Sciatic nerve (tissue), 2 donors: ENCODE data around the gene CHCHD10. TPM values are rescaled to one million over a fixed set of nuclear protein-coding genes. Genes with fewer than 3 reads are reported as not detected.

Experiments
- ATAC-seq: fragments of 200-7000 bp; cut with Tn5 transposase; one replicate; pipeline ENCODE4 v1.9.1; 2020; ENCODE audit warnings: mild to moderate bottlenecking, moderate library complexity
- DNase-seq: peaks from one replicate; pipeline ENCODE4 v3.0.0-alpha.2; 2020; ENCODE audit warnings: low spot score
- intact Hi-C: fragments of 100-400 bp; cut with DNase I; formaldehyde crosslinking; loops from one replicate; pipeline ENCODE4 v1.14.2; 2022
- total RNA-seq: library from RNA; stranded (reverse); fragmentation: NEBNext Ultra II Directional; extraction: Animal tissue kit (Norgen Biotek cat#: 25700); gene quantifications from one replicate; pipeline ENCODE4 v1.2.1, GENCODE V29; 2021
- donor health status: DM: no; HTN: no; CAD: no.
- donor health status: DM: no; HTN: no; CAD: no.

CHCHD10 gene
- total RNA-seq, 1 donor from 2014 or later, result 32.5 TPM

DNA sequence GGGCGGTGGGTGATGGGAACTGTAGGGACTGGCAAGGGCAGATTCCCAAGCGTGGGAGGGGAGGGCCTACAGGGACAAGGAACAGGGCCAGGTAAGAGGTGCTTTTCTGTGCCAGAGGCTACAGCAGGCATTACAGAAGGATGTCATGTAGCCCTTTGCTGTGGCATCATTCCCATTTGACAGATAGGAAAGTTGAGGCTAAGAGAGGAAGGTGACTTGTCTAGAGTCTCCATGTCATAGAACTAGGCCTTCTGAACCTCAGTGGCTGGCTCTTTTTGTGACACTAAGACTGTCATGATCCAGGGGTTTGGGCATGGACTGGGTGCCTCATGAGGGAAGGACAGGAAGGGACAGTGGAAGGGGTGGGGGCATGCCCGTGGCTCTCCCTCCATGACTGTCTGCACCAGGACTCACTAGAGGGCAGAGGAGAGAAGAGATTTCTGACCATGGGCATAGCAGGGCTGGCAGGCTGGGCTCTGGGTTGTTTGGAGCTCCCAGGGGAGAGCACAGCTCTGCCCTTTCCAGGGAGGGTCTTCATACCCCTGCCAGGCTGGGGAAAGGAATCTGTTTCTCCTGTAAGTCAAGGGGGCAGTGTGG is 8.1 kb upstream of the CHCHD10 start:
- intact Hi-C loops, result loop anchor here (5.0 kb wide), 1 partner anchor 61 kb away; the partner anchor contains the start of gene DERL3
- DNase-seq (no peak), ATAC-seq (no peak)

DNA sequence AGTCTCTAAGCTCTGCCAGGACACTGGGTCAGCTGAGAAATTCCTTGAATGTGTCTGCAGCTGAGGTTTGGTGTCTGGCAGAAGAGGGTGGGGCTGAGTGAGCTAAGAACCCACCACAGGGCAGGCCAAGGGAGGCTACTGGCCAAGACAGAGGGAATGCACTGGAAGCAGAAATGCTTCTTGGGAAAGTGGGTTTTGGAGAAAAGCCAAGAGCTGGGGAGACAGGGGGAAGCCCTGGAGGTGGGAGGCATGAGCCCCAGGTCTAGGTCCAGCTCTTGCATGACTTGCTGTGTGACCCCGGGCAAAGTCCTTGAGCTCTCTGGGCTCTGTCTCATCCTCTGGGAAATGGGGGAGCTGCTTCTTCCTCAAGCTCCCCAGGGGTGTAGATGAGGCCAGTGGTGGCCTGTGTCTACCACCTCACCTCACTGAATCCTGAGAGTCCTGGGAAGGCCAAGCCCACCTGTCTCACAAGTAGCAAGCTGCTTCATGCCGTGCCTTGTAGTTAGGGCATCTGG is 7.2 kb upstream of the CHCHD10 start:
- intact Hi-C loops, result loop anchor here (5.0 kb wide), 1 partner anchor 62 kb away; the partner anchor contains the start of gene DERL3
- DNase-seq (no peak), ATAC-seq (peak; percentile 44)

DNA sequence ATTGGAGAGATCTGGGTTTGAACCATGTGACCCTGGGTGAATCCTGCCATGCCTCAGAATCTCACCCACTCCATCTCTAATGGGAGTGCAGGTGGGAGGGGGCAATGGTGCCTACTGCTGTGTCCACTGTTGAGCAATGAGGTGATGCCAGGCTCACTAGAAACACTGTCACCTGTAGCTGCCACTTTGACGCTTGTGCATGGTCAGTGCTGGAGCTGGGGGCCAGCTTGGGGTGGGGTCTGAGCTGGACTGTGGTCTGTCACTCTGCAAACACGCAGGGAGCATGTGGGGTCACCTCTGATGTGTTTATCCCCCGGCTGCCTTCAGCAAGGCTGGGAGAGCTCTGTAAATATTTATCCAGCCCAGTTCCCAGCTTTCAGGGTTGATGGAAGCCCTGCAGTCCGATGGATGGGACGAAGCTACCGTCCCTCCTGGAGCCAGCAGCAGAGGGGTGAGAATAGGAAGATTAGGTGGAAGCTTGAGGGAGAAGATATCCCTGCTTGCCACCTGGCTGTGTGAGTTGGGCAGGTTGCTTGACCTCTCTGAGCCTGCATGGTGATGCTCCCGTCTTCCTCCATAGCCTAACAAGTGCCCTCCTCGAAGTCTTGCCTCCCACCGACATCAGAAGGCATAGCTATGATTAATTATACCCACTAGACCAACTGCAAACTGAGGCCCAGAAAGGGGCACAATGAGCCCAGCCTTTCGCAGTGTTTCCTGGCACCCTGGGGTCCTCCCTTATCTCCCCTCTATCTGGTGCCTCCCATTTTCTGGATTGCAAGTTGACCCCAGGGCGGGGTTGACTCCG is 6.5 kb upstream of the CHCHD10 start:
- intact Hi-C loops, result no loop called here
- DNase-seq (no peak), ATAC-seq (no peak)

DNA sequence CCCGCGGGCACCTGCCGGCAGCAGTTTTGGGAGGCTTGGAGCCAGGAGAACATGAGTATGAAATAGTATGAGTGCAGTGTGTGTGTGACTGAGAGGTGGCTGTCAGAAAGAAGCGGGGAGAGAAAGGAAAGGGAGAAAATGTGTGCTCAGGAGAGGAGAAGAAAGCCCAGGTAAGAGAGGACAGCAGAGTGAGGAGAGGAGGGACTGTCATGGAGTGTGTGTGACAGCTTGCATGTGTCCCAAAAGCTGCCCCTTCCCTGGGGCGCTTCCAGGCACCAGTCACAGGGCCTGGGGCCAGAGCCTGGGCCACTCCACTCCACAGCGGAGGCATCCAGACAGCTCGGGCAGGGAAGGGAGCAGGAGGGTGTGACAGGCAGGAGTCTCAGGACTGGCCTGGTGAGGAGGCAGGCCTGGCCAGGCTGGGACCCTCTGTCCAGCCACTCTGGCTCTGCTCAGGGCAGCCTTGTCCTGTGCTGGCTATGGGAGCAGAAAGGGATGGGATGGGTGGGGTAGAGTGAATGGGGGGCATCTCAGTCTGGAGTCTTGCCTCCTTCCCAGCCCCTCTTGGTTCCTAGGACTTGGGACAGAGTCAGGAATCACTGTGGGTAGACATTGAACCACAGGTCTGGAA is 5.8 kb upstream of the CHCHD10 start:
- intact Hi-C loops, result no loop called here
- ATAC-seq (peak; percentile 18), DNase-seq (no peak)

DNA sequence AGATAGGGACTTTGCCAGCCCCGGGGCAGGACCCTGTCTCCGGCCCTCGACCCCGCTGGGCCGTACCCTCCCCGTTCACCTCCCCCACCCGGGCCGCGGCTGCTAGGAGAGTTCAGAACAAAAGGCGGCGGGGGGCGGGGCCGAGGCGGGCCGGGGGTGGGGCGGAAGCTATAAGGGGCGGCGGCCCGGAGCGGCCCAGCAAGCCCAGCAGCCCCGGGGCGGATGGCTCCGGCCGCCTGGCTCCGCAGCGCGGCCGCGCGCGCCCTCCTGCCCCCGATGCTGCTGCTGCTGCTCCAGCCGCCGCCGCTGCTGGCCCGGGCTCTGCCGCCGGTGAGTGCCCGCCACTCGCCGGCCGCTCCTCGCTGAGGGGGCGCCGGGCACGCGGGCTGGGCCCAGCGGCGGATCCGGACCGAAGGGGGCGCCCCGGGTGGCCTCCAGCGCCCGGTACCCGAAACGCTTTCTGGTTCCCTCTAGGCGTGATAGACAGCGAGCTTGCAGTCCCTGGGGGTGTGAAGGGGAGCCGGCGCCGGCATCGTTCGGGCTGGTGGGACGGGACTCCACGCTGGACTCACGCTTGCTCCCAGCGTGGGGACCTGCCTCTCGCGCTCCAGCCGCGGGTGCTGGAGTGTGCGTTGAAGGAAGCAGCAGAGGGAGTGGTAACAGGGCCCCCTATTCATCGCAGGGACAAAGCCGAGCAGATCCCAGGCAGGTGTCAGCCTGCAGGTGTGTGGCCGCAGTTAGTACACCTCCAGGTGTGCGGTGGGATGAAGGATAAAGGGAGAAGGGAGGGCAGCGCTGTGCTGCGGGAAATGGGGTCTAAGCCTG is 5.1 kb upstream of the CHCHD10 start, which contains the start of gene MMP11:
MMP11 (plus strand) TSS at position 201 of the 825 bp plus-strand sequence; CDS start at position 223, 22 bp downstream.
- ATAC-seq, result peak; percentile 33
- peak; percentile 83 for DNase-seq
- intact Hi-C loops, result no loop called here

DNA sequence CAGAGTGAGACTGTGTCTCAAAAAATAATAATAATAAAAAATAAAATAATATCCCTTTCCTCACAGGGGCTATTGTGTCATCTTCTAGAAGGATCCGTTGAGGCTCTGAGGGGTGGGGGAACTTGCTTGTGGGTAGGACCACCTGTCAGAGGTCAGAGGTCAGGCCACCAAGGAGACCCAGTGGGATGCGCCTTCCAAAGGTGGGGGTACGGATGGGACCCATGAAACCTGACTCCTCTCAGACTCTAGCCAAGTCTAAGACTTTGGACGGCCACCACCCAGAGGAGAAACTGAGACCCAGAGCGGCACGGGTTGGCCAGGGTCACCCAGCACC is 4.5 kb upstream of the CHCHD10 start:
- no peak for ATAC-seq
- intact Hi-C loops, result no loop called here
- no peak for DNase-seq

DNA sequence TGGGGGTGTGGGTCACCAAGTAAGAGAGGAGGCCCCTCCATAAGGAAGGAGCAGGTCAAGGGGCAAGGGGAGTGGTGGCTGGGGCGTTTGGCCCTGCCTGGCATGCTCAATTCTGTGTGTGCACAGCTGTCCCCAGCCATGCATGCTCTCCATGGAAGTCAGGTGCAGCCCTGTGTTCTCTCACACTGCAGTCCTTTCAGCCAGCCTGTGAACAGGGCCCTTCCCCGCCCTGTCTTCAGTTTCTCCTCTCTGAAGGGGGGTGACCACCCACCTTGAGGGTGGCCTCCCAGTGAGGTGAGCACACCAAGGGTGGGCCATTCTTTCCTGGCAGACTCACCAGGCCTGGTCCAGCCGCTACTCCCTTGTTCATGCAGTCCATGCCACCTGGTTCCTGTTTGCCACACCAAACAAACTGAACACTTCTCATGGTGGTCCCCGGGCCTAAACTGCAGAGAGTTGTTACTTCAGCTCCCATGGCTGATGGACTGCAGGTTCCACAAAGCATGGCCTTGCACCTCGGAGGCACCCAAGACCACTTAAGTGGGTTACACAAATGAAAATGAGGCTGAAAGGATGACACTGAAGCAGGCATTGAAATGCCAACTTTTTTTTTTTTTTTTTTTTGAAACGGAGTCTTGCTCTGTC is 1.7 kb upstream of the CHCHD10 start:
- ATAC-seq (no peak), DNase-seq (no peak)
- intact Hi-C loops, result loop anchor here (5.0 kb wide), 1 partner anchor 78 kb away; no protein-coding TSS in a partner anchor

DNA sequence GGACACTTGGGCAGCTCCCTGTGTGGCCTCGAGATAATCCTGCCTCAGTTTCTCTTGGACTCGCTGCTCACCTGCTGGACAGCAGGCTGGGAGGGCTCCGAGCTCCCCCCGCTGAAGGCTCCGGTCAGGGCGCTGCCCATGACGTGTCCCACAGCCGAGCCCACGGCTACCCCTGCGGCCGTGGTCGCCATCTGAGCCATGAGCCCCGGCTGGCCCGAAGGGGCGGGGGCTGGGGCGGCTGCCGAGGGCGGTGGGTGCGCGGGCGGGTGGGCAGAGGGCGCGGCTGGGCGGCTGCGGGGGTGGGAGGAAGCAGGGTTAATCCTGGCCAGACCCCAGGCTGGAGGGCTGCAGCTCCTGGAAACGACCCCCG is 484 bp downstream of the CHCHD10 start:
- intact Hi-C loops, result loop anchor here (5.0 kb wide), 1 partner anchor 80 kb away; no protein-coding TSS in a partner anchor
- DNase-seq, result no peak
- ATAC-seq, result no peak

DNA sequence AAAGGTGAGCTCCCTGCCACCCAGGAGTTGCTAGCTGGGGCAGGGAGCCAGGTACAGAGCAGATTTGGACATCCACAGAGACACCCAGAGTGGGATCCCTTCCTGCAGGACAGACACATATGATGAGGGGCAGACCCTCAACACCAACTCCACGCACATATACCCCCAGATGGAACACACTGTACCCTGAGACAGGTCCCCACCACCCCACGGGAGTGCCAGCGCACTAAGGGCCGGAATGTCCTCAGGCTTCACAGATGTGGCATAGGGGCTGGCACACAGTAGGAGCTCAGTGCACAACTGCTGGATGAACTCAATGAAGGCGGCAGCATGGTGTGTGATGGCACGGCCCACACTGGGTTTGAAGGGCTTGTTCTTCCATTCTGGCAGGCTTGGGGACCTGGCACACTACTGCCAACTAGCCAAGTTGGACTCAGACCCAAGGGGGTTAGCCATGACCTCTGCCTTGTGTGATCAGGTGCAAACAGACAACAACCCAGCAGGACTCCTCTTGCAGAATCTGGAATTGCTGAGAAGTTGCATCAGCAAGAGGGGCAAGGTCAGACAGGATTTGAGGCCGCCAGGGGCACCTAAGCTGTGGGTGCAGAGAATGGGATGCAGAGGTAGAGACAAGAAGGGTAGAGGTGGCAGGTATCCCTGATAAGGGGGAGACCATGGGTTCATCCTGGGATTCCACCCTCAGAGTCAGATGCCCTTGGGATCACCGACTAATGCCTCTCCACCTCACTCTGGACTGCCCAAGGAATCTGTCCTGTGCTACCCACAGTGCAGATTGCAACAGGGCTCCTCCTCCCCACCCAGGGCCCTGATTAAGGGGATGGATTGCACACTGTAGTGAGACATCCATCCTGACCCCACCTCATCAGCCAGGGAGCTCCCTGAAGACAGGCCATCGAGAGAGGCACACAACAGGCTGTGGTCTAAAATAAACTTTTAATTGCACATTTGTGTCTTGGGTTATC is 2.6 kb downstream of the CHCHD10 start:
- ATAC-seq (no peak), DNase-seq (no peak)
- intact Hi-C loops, result loop anchor here (5.0 kb wide), 1 partner anchor 82 kb away; no protein-coding TSS in a partner anchor

DNA sequence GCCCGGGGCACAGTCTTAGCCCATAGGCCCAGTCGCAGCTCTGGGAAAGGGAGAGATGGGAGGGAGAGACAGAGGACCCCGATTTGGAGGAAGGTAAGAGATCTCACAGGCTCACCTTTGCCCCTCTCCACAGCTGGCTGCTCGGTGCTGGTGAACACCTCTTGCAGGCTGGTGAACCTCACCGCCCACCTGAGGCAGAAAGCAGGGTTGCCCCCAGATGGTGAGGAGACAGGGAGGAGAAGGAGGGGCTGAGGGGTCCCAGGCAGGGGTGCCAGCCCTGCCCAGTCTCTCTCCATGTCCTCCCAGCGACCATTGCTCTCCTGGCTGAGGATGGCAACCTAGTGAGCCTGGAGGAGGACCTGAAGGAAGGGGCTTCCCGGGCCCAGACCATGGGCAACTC is 3.8 kb downstream of the CHCHD10 start:
- intact Hi-C loops, result no loop called here
- DNase-seq (no peak), ATAC-seq (no peak)

DNA sequence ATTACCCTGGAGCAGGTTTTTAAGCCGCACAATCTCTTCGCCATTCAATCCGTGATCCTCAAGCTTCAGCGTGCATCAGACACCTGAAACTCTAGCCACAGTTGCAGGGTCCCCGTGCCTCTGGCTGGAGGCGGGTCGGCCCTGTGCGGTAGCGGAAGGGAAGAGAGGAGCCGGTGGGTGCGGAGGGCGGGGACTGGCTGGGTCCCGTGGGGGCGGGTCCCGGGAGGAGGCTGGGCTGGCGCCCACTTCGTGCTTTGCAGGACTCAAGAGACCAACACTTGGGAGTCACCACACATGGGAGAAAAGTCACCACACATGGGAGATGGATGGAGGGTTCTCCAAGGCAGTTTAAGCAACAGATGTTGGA is 4.2 kb downstream of the CHCHD10 start:
- DNase-seq (peak; percentile 68), ATAC-seq (no peak)
- intact Hi-C loops, result no loop called here

DNA sequence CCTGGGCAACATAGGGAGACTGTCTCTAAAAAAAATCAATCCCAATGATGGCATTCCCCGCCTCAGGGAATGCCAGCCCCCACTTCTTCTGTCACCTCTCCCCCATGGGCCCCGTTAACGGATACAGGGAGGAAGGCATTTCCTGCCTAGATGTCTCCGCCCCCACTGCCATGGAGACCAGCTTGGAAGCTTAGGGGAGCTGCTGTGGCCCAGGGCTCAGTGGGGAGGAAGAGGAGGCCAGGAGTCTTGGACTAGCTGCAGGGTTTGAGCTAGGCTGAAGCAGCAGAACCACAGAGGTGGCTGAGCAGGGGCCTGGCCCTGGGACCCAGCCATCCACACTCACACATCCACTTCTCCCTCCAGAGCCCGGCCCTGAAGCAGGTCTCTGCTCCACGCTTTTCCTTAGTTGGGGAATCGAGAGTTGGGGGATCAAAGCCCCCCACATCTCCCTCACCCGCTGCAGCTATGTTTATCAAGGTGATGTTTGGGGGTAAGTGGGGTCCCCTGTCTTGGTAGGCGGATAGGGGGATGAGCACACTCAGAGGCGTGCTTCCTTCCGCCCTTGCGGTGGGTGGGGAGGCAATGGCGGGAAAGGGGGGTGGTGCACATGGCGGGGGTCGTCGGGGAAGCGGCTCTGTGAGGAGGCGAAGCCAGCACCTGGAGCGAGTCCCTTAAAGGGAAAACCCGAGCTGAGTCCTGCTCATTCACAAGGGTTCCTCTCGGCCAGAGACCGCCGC is 4.8 kb downstream of the CHCHD10 start, which contains the start of gene C22orf15:
C22orf15 (plus strand) TSS at position 149 of the 737 bp plus-strand sequence; CDS start at position 466, 317 bp downstream.
- ATAC-seq, result no peak
- intact Hi-C loops, result no loop called here

DNA sequence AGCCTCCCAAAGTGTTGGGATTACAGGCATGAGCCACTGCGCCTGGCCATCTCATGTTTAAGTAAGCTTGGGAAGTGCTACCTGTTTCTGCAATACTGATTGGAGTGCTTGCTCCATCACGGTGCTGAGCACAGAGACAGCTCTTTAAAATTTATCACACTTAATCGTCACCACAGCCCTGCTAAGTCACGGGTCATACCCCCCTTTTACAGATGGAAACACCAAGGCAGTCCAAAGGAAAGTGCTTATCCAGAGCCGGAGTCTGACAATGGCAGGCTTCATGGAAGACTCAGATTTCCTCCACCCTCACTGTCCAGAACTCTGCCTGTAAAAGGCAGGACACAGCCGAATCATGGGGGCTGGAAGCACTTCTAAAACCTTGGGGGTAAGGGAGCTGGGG is 7.7 kb downstream of the CHCHD10 start:
- DNase-seq, result no peak
- intact Hi-C loops, result no loop called here

More for the DNA sequence above, 4.8 kb downstream of the CHCHD10 start, which contains the start of gene C22orf15:
- DNase-seq, result no peak

DNA sequence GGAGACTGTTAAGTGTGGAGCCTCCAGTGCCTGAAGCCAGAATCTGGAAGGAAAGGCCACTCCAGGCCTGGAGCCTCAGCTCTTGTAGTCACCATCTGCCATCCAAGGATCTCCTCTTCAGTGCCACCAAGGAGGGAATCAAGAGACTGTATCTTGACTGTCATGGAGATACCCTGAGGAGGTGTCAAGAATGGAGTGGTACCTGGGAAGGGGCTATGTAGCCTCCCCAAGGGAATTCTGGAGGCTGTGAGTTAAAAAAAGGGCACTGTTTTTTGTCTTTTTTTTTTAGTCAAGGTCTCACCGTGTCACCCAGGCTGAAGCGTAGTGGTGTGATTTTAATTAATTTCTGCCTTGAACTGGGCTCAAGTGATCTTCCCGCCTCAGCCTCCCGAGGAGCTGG is 8.2 kb downstream of the CHCHD10 start:
- no peak for DNase-seq

More for the DNA sequence above, 7.7 kb downstream of the CHCHD10 start:
- ATAC-seq, result no peak

DNA sequence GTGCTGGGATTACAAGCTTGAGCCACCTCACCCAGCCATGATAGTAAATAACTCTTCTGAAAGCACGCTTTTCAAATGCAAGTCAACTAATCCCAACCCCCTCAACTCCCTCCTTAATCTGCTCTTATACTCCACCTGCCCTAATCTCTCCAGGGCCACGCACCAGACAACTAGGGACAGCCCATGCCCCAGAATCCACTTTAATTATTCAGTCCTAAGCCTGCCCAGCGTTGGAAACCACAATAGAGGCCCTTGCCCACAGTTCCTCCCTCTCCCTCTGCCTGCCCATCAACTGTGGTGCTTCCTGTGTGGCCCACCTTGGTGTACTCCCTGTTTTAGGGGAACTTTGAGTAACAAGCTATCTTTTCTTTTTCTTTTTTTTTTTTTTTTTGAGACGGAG is 10.9 kb downstream of the CHCHD10 start:
- intact Hi-C loops, result no loop called here
- ATAC-seq, result no peak
- DNase-seq, result no peak

More for the DNA sequence above, 8.2 kb downstream of the CHCHD10 start:
- intact Hi-C loops, result no loop called here
- no peak for ATAC-seq

DNA sequence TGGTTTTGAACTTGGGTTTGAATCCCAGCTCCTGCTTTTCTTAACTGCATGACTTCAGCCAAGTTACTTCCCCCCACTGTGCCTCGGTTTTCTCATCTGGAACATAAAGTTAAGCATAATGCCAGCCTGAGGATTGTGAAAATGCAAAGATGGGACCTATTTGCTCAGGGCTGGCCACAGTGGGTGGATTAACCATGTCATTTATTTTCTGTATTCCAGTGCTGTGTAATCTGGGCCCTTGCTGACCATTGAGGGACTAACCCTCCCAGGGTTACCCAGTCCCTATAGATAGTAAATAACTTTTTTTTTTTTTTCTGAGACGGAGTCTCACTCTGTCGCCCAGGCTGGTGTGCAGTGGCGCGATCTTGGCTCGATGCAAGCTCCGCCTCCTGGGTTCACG is 12.1 kb downstream of the CHCHD10 start:
- no peak for DNase-seq
- ATAC-seq, result no peak
- intact Hi-C loops, result no loop called here
